Esophagus squamous epithelium (tissue), 5 donors: Measurements from ENCODE around the gene TEAD1. TPM values are rescaled to one million over a fixed set of nuclear protein-coding genes. Genes with fewer than 3 reads are reported as not detected.

Experiments used
- DNase-seq: peaks from one replicate; lab custom pipeline; 2025; lab: John Stamatoyannopoulos, UW
- H3K27ac ChIP-seq, 4 donors: fragments of 200-600 bp; sonication (generic); one replicate each; pipeline ENCODE4 v1.5.1; 2016 to 2019; ENCODE audit warnings: mild to moderate bottlenecking in 1 of 4
- H3K27me3 ChIP-seq, 4 donors: fragments of 200-600 bp; sonication (generic); 1 replicate in 3 of 4; 2 replicates in 1 of 4; pipeline versions ENCODE4 v1.5.1 to v1.6.0; 2017 to 2021; ENCODE audit warnings: antibody characterized with exemption in 1 of 4
- H3K36me3 ChIP-seq, 3 donors: fragments of 200-600 bp; sonication (generic); one replicate each; pipeline ENCODE4 v1.5.1; 2016 to 2019
- H3K4me1 ChIP-seq, 3 donors: fragments of 200-600 bp; sonication (generic); one replicate each; pipeline ENCODE4 v1.5.1; 2017 to 2019
- H3K4me3 ChIP-seq, 4 donors: fragments of 200-600 bp; sonication (generic); 1 replicate in 3 of 4; 2 replicates in 1 of 4; pipeline ENCODE4 v1.5.1; 2016 to 2019; ENCODE audit warnings: mild to moderate bottlenecking in 2 of 4, moderate library complexity in 1 of 4
- H3K9me3 ChIP-seq, 3 donors: fragments of 200-600 bp; sonication (generic); one replicate each; pipeline ENCODE4 v1.5.1; 2016 to 2019
- POLR2A ChIP-seq, 4 donors: fragments of 450-650 bp; IDR thresholded peaks; one replicate each; pipeline ENCODE4 v1.6.1; 2017; ENCODE audit warnings: antibody characterized with exemption in 4 of 4, mild to moderate bottlenecking in 4 of 4, moderate library complexity in 3 of 4
- WGBS, 2 donors: methylation state at CpG; one replicate each; pipeline ENCODE4 v1.1.5; 2018; 5-methylcytosine and 5-hydroxymethylcytosine counted together
- intact Hi-C: fragments of 100-400 bp; cut with DNase I; formaldehyde crosslinking; loops from one replicate; pipeline ENCODE4 v1.15.0; 2022
- total RNA-seq, 4 donors: library from RNA; depleted of rRNA; stranded (reverse); fragments of >200 nt; gene quantifications; one replicate each; pipeline ENCODE4 v1.1.0, GENCODE V29; 2016
- TF ChIP-seq, protein P1 (sequence below), 6 experiments: fragments of 450-650 bp in 4 of 6; fragments of 200-600 bp in 2 of 6; sonication (generic) in 2 of 6; IDR thresholded peaks; one replicate each; pipeline ENCODE4 v1.5.1; 2016 to 2019; ENCODE audit warnings: antibody characterized with exemption in 6 of 6, mild to moderate bottlenecking in 4 of 6, moderate library complexity in 4 of 6
- donor health status: DM: yes; HTN: yes; CAD: no.

TEAD1 gene
- total RNA-seq, 4 donors from 2014 or later: 33.3 to 75.2 (median 49.8) TPM

DNA sequence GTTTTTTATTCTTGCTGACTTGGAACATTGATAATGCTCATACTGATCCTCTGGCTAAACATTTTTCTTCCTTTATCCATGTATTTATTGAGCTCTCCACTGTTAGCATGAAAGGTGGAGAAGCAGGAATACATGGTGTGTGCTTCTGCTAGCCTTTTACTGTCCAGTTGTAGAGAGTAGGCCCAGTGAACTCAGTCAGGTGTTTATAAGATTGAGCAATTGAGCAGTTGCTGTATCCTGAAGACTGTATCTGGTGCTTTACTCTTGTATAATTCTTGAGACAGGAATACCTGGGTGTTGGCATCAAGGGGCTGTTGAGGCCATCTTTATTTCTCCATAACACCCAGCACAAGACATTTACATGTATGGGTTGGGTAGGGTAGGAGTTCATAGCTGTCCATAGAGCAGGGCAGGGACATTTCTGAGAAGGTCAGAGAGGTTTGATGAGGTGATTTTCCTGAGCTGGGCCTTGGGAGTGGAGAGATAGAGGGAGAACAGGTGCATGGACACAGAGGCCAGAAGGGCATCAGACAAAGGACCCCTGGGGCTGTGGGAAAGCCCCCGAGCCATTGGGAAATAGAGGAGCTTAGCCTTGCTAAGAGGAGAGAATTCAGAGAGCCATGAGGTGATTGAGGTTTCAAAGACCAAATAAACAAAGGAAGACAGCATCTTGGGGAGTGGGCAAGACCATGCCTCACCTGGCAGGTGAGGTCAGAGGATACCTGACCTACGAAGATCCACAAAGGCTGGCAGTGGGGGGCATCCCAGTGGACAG lies 155.5 kb downstream of the TEAD1 start:
- no peak for DNase-seq
- H3K27ac ChIP-seq: no peak overlapping the region
- peaks cover 6 to 59% (median 21%) of the 10 kb centered on the region in 3 donors for H3K4me1 ChIP-seq
- intact Hi-C loops: no loop called here
- 63 to 75% methylated on average over 2 of the region's 2 CpGs for WGBS, 2 donors
- no peak for TF ChIP-seq POLR2A (IDR thresholded peaks at IDR 0.05)
- TF ChIP-seq, protein P1, sequence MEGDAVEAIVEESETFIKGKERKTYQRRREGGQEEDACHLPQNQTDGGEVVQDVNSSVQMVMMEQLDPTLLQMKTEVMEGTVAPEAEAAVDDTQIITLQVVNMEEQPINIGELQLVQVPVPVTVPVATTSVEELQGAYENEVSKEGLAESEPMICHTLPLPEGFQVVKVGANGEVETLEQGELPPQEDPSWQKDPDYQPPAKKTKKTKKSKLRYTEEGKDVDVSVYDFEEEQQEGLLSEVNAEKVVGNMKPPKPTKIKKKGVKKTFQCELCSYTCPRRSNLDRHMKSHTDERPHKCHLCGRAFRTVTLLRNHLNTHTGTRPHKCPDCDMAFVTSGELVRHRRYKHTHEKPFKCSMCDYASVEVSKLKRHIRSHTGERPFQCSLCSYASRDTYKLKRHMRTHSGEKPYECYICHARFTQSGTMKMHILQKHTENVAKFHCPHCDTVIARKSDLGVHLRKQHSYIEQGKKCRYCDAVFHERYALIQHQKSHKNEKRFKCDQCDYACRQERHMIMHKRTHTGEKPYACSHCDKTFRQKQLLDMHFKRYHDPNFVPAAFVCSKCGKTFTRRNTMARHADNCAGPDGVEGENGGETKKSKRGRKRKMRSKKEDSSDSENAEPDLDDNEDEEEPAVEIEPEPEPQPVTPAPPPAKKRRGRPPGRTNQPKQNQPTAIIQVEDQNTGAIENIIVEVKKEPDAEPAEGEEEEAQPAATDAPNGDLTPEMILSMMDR (IDR thresholded peaks at IDR 0.05): no peak
- H3K36me3 ChIP-seq: no peaks in the 10 kb centered on the region
- H3K9me3 ChIP-seq: no peaks in the 10 kb centered on the region
- no peaks in the 10 kb centered on the region for H3K27me3 ChIP-seq
- no peak overlapping the region for H3K4me3 ChIP-seq

DNA sequence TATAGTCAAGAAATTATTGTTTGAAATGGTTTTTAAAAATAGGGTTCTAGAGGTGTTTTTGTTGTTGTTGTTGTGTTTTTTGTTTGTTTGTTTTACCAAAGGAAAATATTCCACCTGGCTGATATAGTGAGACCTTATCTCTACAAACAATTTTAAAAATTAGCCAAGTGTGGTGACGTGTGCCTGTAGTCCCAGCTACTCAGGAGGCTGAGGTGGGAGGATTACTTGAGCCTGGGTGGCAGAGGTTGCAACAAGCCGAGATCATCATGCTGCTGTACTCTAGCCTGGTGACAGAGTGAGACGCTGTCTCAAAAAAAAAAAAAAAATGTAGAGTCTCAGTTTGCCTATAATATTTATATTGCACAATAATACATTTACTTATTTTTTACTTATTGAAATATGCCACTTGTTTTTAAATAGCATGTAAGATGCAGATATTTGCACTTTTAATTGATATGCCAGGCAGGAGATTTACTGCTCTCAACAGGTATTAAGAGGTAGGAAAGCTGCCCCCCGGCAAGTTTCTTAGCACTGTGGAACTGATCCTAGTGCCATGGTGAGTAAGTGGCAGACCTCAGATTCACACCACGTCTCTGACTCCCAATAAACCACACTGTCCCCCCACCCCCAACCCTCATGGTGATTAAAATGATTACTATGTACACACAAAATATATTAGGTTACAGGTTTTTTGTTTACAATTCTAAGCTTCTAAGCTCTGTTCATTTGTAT lies 157.4 kb downstream of the TEAD1 start:
- Histone ChIP-seq H3K9me3 (no peaks in the 10 kb centered on the region), H3K27ac (peak overlapping the region in 2 of 4 donors; percentile 10 to 14), H3K4me3 (no peak overlapping the region), H3K27me3 (no peaks in the 10 kb centered on the region), H3K4me1 (peaks cover 6 to 74% (median 21%) of the 10 kb centered on the region in 3 donors), H3K36me3 (no peaks in the 10 kb centered on the region)
- TF ChIP-seq POLR2A (IDR thresholded peaks at IDR 0.05): no peak
- TF ChIP-seq, protein P1 (IDR thresholded peaks at IDR 0.05): no peak
- no peak for DNase-seq
- 36 to 66% methylated on average over 5 of the region's 5 CpGs for WGBS, 2 donors
- intact Hi-C loops: no loop called here

DNA sequence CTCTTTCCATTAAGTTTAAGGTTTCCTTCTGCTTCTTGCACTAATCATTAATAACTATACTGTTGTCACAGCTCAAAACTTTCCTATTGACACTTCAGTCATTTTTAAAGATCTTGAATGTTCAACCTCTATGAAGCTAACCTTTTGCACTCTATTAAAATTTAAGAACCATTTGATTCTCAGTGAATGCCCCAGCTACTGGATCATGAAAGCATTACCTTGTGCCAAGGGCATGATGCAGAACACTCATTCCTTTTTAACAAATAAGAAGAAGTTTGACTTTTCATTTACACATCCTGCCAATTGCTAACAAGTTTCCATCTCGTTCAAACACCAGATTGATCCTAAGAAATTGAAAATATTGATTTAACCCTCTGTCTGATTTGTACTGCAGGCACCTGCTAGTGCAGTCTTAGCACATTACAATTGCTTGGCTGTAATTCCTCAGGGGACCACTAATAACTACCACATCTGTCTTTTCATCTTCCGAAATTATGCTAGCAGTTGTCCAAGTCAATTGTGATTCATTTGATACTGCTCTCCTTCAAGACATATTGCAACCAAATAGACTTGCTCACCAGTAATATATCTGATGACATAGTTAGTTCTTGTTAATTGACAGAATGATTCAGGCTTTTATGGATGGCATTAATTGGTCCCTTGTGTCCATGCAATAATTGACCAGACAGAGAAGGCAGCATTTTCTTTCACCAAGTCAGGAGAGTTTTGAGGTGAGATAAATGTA lies 158.4 kb downstream of the TEAD1 start:
- 48 to 53% methylated on average over 2 of the region's 2 CpGs for WGBS, 2 donors
- intact Hi-C loops: no loop called here

DNA sequence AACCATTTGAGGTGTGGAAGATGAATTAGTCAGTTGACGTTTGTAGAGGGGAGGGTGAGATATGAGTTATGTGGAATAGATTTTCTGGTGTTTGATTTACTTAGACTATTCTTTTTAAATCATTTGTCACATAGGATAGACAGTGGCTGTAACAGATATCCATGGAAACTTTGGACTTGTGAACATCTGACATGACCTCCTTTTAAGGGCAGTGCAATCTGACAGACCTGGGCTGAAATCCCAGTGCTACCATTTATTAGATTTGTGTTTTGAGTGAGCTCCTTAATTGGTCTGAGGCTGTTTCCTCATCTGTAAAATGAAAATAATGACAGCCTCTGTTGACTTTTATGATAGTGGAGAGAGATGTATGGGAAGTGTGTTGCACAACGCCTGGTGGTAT lies 159.9 kb downstream of the TEAD1 start:
- DNase-seq: no peak
- intact Hi-C loops: no loop called here
- 64 to 71% methylated on average over 2 of the region's 2 CpGs for whole genome bisulfite sequencing, 2 donors

More for the DNA sequence above, 158.4 kb downstream of the TEAD1 start:
- Histone ChIP-seq H3K9me3 (no peaks in the 10 kb centered on the region), H3K4me1 (peaks cover 4 to 75% (median 14%) of the 10 kb centered on the region in 3 donors), H3K36me3 (no peaks in the 10 kb centered on the region), H3K27me3 (no peaks in the 10 kb centered on the region), H3K27ac (peak overlapping the region in 2 of 4 donors; percentile 5 to 10), H3K4me3 (no peak overlapping the region)
- no peak for TF ChIP-seq POLR2A (IDR thresholded peaks at IDR 0.05)
- TF ChIP-seq, protein P1 (IDR thresholded peaks at IDR 0.05): no peak
- no peak for DNase-seq

More for the DNA sequence above, 159.9 kb downstream of the TEAD1 start:
- peaks cover 0 to 75% (median 9%) of the 10 kb centered on the region in 3 donors for H3K4me1 ChIP-seq
- TF ChIP-seq, protein P1 (IDR thresholded peaks at IDR 0.05): no peak
- TF ChIP-seq POLR2A (IDR thresholded peaks at IDR 0.05): no peak
- no peaks in the 10 kb centered on the region for H3K36me3 ChIP-seq
- H3K9me3 ChIP-seq: no peaks in the 10 kb centered on the region
- no peak overlapping the region for H3K4me3 ChIP-seq
- H3K27ac ChIP-seq: no peak overlapping the region
- no peaks in the 10 kb centered on the region for H3K27me3 ChIP-seq
